HG03558 (cell line): Measurements from ENCODE around the gene MGAT4B.
"Not testable (repeated sequence)": the region's sequence is repeated elsewhere in the genome, so short reads cannot be mapped to it uniquely, and the experiment has no call there.

Experiments used
- ATAC-seq: cut with Tn5 transposase; IDR thresholded peaks from one replicate; pipeline ENCODE4 v1.9.1; 2021; ENCODE audit warnings: moderate number of reproducible peaks; ENCODE audit not compliant: unreplicated experiment; ENCODE audit errors: extremely low read depth

MGAT4B gene

DNA sequence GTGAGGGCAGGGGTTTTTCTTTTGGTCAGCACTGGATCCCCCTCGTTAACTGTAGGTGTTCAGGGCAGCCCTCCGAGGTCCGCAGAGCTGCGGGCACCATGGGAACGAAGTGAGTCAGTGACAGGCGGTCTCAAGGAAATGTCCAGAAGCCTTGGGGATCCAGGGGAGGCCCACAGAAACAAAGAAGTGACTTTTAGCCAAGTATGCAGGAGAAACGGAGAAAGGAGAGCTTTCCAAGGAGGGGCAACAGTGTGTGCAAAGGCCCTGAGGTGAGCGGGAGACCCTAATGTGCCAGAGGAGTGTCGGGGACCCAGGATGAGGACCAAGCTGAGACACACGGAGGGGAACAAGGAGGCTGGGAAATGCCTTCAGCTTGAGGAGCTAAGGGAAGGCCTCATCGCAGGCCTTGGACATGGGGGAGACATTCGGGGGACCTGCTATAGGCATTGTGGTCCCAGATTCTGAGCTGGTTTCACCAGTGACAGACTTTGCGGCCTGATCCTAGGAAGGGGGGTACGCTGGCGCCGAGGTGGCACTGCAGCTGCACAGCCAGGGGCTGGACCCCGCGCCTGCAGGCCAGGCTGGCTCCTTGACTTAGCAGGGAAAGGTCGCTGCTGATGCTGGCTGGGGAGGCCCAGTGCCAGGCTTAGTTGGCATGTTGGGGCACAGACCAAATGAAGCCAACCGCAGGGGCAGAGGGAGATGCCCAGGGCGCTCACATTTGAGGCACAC lies 9.6 kb downstream of the MGAT4B start:
- no peak for ATAC-seq

DNA sequence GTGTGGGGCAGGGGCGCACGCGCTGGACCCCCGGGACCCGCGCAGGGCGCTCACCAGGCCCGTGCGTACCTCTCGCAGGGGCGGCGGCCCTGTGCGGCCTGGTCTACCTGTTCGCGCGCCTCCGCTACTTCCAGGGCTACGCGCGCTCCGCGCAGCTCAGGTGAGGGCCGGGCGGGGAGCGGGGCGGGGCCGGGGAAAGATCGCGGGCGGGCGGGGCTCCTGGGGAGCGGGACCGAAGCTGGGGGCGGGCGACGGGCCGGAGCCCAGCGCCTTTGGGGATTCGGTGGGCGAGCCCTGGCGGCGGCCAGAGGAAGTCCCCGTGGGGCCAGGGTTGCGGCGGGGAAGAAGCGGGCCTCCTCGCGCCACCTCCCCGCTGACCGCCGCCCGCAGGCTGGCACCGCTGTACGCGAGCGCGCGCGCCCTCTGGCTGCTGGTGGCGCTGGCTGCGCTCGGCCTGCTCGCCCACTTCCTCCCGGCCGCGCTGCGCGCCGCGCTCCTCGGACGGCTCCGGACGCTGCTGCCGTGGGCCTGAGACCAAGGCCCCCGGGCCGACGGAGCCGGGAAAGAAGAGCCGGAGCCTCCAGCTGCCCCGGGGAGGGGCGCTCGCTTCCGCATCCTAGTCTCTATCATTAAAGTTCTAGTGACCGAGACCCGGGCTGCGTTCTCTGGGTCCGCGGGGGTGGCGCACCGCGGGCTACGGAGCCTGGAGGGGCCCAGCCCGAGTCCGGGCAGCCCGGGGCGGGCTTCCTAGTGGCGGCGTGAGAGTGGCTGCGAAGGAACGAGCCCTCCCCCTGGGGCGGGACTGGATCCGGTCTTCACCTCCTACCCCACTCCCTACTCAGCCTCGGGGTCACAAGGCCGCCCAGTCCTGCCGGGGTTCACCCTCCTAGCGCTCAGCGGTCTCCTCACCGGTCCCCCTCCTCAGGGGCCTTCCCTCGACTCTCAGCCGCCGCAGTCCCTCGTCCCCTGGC lies 10.5 kb downstream of the MGAT4B start:
- peak; percentile 50 for ATAC-seq

DNA sequence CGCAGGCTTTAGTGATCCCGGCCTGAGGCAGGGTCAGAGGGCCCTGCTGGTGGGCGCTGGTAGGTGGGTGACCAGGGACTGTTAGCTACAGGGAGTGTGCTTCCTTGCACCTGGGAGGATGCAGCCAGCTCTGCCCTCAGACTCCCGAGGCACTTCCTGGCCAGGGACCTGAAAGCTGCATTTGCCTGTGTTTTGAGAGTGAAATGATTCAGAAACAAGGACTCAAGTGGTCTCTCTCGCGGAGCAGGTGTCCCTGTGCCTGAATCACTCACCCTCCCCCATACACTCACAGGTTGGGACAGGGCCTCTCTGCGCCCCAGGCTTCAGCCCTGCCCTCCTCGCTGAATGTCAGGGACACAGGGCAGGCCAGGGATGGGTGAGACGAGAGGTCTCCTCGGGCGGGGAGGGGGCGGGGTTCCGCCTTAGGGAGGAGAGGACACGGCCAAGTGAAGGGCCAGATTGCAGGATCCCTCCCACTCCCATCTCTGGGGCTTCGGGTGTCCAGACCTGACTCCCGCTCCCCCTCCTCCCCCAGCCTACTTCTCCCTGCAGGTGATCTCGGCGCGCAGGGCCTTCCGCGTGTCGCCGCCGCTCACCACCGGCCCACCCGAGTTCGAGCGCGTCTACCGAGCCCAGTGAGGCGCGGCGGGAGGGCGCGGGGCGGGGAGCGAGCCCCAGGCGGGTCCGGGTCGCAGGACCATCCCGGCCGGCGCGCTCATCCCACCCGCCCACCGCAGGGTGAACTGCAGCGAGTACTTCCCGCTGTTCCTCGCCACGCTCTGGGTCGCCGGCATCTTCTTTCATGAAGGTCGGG lies 11.4 kb downstream of the MGAT4B start:
- ATAC-seq = no peak

DNA sequence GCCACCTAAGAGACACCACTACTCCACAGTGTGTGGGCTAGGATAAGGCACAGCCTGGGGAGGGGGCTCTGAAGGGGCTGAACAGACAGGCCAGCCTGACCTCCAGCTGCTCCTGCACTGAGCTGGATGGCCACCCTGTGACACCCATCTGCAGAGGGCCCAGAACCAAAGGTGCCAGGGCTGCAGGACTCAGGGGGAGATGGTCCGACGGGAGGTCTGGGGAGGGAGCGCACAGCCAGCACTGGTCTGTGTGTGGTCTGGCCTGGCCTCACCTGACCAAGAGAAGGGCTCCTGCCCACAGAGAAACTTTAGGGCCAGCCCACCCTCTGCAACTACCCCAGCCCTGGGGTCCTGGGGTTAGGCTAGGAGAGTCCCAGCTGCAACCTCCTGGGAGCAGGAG lies 12.1 kb downstream of the MGAT4B start:
- no peak for ATAC-seq

DNA sequence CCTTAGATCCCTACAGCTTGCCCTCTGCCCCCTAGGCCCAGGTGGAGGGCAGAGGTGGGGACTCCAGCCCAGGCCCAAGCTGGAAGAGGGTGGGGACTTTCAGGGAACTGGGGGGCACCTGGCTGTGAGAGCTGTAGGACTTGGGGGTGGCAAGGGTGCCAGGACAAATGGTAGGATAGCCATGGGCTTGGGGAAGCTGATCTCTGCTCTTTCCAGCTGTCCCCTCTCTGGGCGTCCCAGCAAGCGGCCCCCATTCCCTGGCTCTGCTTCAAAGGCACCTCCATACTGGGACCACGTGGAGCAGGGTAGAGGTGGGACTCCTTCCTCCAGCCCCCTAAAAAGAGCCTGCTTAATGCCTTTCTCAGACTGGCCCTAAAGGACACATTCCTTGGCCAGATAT lies 12.5 kb downstream of the MGAT4B start:
- no peak for ATAC-seq

DNA sequence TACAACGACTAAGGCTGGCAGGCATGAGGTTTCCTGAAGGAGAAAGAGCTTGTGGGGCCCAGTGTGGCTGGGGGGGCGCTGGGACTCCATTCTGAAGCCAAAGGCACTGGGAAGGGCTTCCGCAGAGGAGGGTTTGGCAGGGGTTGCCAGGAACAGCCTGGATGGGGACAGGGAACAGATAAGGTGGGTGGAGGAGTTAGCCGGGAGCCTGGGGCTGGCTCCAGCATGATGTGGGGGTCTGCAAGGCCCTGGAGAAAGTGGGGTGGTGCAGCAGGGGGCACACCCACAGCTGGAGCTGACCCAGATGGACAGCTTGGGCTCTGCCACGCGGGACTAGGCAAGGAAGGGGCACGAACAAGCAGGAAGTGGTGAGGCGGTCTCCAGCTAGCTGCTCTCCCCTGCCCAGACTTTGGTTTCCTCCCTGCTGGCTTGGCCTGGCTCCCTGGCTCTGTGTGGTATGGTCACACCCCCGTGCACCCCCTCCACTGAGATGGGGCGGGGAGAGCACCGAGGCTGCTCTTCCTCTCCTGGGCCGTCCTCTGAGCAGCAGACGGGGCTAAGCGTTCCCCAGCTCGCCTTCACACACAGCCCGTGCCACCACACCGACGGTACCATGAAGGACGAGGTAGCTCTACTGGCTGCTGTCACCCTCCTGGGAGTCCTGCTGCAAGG lies 13.1 kb downstream of the MGAT4B start, which contains the start of gene LTC4S:
TSS of gene LTC4S (plus strand) at position 519 of the 672 bp plus-strand sequence. CDS start at position 614, 95 bp downstream.
- no peak for ATAC-seq

DNA sequence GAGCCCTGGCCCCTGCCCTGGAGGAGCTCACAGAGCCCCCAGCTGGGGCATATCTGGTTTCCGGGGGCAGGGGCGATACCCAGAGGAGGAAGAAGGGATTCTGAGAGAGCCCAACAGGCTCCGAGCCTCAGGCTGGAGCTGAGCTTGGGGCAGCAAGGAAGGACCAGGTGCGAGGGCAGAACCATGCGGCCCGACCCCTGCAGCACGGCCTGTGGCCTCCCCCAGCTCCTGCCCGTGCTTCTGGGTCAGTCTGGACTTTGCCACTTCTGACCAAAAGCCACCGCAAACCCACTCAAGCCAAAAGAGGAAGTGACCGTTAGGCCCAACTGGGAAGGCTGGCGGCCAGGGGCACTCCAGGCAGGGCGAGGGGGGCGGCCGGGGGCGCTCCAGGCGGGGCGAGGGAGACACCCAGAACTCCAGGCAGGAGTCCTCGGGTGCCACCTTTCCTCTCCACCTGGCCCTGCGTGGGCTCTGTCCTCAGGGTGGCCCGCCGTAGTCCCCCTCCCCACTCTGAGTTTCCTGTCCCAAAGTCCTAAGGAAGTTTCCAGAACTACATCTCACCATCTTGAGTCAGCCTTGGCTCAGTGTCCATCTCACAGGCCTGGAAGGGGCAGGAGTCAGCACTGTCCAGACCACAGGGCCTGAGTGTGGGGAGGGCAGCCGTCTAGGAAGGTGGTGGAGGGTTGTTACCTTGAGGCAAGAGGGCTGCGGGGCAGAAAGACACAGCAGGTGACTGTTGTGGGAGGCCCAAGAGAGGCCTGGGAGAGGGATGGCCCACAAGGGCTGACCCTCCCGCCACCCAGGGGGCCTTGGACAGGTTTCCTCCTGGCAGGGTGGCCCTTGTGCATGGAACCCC lies 13.8 kb downstream of the MGAT4B start:
- no peak for ATAC-seq

DNA sequence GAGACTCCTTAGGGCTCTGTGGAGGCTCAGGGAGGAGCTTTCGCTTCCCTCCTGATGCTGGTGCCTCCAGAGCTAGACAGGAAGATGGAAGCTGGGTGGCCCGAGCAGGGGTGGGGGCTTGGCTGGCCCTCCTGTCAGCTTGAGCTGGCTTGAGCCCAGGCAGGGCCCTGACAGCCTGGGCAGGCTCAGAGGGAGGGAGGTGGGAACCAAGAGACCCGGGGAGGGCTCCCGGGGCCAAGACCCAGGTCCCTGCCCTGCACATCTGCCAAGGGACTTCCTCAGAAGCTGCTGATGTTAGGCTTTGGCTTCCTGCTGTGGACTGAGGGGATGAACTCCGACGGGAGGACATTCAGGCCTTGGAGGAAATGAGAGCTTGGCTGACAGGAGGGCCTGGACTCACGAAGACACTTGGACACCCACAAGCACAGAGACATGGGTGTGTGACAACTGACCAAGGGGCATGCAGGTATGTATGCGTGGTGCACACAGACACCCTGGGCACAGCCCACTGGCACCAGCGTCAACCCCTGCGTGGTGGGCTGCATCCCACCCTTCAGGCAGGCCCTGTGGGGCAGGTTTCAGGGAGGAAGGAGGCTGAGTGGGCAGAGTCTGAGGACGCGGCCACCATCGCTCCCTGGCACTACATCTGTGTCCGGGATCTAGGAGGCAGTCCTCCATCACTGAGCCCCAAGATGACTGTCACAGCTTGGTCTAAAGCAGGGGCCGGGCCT lies 14.6 kb downstream of the MGAT4B start:
- no peak for ATAC-seq

DNA sequence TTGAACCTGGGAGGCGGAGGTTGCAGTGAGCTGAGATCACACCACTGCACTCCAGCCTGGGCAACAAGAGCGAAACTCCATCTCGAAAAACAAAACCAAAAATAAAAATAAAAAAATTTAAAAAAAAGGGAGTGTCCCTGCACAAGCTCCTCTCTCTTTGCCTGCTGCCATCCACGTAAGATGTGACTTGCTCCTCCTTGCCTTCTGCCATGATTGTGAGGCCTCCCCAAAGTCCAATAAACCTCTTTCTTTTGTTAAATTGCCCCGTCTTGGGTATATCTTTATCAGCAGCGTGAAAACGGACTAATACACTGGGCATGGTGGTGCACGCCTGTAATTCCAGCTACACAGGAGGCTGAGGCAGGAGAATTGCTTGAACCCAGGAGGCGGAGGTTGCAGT lies 17.4 kb downstream of the MGAT4B start:
- ATAC-seq = not testable (repeated sequence)

DNA sequence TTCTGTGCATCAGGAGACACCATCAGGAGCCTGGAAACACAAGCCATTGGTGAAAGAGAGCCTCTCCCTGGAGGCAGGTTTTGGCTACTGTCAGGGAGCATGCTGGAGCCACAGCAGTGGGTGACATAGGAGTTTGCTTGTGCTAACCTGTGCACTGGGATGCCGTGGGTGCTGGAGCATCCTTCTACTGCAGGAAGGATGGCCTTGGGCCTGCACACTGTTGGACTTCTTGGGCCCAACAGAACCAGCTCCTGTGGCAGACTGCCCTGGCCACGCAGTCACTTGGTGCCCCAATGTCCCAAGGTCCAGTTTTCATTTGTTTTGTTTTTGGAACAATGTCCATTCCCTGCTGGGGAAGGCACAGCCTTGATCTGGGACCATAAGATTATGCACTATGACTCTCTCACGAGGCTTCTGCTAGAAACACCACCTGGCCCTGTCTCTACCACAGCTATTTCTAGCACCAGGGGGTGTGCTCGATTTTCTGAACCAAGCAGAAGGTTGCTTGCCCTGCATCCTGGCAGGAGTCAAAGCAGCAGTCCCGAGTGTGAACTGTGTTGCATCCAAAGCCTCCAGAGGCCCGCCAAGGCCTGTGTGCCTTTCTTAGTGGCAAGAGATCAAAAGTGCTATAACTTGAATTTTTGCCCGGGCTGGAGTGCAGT lies 18.3 kb downstream of the MGAT4B start:
- no peak for ATAC-seq

DNA sequence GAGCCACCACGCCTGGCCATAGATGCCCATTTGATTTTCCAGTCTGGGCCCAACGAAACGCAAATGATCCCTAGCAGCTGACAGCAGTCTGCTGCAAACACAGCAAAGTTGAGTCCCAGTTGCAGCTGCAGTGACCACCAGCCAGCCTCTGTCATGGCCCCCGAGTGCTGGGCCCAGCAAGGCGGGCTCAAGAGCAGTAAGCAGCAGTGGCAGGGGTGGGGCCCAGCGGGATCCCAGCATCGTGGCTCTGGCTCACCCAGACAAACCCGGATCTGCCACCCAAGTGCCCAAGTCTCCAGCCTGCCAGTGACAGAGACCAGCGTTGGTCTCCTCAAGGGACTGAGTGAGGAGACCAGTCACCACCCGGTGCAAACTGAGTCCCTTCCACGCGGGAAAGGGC lies 19.8 kb downstream of the MGAT4B start:
- ATAC-seq = no peak

DNA sequence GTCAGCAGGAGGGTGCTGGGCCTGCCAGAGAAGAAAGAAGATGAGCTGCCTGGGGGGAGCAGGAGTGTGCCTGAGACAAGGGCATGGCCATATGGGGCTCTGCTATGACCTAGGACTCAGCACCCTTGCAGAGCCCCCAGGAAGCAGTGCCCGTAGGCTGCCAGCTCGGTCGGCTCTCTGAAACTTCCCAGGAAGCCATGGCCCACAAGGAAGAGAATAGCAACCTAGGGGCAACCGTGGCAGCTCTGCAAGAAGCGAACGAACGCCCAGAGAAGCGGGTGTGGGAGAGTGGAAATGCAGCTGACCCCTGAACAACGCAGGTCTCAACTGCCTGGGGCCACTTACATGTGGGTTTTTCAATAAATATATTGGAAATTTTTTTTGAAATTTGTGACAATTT lies 23.5 kb downstream of the MGAT4B start:
- ATAC-seq = no peak

DNA sequence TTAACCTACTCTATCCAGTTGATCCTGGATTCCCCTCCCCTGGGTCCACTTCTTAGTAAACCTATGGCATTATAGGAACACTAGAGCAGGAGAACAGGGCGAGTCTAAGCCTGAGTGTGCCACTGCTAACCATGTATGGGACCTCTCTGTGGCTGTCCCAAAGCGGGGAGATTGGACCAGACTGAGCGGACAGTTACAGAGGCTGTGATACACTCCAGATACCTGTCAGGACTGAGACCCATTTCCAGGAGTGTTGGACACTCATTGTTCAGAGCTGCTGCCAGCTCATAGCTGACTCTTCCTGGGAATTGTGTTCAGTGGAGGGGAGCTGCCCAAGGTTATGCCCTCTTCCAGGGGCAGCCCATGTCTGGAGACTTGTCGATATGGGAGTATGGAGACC lies 24.8 kb downstream of the MGAT4B start:
- no peak for ATAC-seq

DNA sequence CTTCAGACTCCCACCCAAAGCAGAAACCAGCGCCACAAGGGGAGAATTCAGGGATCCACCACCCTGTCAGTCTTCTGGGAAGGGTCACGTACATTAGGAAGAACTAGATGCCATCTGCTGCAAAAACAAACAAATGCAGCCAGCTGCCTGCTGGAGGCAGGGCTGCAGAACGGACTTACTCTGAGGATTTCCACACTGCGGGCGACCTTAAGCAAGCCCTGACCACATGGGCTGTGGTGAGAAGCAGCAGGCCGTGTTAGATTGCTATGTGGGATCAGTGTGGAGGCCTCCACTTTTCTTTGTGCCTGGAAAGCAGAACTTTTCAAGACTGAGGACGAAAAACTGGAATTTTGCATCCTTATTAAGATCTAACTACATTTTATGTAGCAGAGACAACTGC lies 26.3 kb downstream of the MGAT4B start:
- no peak for ATAC-seq

DNA sequence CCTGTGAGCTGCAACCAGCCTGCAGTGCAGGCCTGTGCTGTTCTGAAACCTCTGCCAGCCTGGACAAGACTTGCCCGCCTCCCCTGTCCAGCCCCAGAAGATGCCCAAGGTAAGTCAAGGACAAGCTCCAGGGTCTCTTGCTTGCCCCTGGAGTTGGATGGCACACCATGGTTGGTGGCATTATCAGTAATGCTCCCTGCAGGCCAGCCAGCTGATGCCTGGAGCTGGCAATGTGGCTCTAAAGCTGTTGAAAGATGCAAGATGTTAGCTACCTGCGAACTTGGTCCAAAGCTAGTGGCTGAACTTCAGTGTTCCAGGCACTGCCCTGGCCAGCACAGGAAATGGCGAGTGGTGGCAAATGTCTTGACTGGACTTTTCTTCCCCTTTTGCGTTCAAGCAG lies 26.8 kb downstream of the MGAT4B start:
- ATAC-seq = no peak

DNA sequence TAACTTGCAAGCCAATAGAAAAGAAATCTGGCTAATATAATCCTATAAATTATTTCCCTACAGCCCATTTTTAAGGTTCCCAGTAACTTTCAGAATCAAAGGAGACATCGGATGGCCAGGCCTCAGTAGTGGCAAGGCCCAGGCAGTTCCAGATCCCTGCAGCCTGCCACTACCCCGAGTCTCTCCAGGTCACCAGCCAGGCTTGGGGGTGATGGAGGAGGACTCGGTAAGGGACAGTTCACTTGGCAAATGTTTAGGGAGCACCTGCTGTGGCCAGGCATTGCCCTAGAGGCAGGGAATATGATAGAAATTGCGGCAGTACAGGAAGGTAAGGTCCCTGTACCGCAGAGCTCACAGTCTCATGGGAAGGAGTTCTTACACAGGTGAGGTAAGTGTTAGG lies 28.1 kb downstream of the MGAT4B start:
- no peak for ATAC-seq

DNA sequence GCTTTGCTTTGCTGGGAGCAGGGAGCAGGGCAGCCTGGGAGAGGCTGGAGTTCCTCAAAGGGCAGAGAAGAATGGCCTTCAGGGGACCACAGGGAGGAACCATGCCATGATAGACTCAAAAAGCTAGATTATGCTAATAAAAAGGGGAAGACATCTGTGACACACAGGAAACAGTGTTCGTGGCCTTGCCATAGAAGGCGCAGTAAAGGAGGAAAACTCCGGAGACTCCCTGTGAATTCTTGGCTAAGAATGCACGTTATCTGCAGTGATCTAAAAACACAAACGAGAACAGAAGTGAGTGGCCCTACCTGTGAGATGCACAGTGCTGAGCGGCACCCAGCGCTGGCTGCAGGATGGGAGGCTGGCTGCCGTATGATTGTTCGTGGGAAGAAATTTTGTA lies 28.8 kb downstream of the MGAT4B start:
- no peak for ATAC-seq

DNA sequence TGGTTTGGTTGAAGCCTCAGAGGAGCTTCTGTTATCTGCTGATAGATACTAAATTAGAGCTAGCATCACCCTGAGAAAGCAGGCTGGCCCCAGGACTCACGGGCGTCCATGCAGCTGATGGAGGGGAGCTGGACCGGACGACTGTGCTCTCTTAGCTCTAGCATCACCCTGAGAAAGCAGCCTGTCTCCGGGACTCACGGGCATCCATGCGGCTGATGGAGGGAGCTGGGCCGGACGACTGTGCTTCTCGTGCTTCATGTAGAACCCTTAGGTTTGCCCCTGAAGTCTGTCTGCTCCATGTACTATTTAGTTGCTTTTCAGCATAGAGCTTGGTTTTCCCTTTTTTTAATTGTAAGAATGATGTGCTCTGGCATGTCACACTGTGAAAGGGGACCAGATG lies 29.2 kb downstream of the MGAT4B start:
- ATAC-seq = no peak
